H9 (cell line): ENCODE measurements around the gene RC3H1. TPM values are rescaled to one million over a fixed set of nuclear protein-coding genes. Genes with fewer than 3 reads are reported as not detected.

ENCODE experiments used
- DNase-seq: peaks from one replicate; pipeline ENCODE4 v3.0.0-alpha.2; 2017
- H2AFZ ChIP-seq: one replicate; pipeline ENCODE4 v1.6.1; 2013; ENCODE audit warnings: mild to moderate bottlenecking, low read length, control low read depth, moderate library complexity
- H2AK5ac ChIP-seq: 2 replicates; pipeline ENCODE4 v1.6.1; 2013; ENCODE audit warnings: low read length, control low read depth, mixed read lengths; ENCODE audit not compliant: insufficient read length
- H2BK120ac ChIP-seq: one replicate; pipeline ENCODE4 v1.6.1; 2013; ENCODE audit warnings: low read depth, mild to moderate bottlenecking, low read length, control low read depth, inconsistent platforms; ENCODE audit not compliant: poor library complexity, severe bottlenecking
- H2BK12ac ChIP-seq: 2 replicates; pipeline ENCODE4 v1.6.1; 2013; ENCODE audit warnings: low read length, control low read depth, mixed read lengths, low read depth; ENCODE audit not compliant: insufficient read length
- H2BK15ac ChIP-seq: 2 replicates; pipeline ENCODE4 v1.6.1; 2013; ENCODE audit warnings: low read depth, low read length, control low read depth
- H2BK20ac ChIP-seq: one replicate; pipeline ENCODE4 v1.6.1; 2013; ENCODE audit warnings: low read depth, mild to moderate bottlenecking, low read length, control low read depth, inconsistent platforms; ENCODE audit not compliant: poor library complexity, severe bottlenecking
- H2BK5ac ChIP-seq: 2 replicates; pipeline ENCODE4 v1.6.1; 2013; ENCODE audit warnings: low read length, control low read depth, mixed read lengths; ENCODE audit not compliant: insufficient read length
- H3K14ac ChIP-seq: 2 replicates; pipeline ENCODE4 v1.6.1; 2013; ENCODE audit warnings: low read length, control low read depth; ENCODE audit not compliant: insufficient read depth
- H3K18ac ChIP-seq: 2 replicates; pipeline ENCODE4 v1.6.1; 2013; ENCODE audit warnings: low read depth, mild to moderate bottlenecking, mixed read lengths, low read length, control low read depth; ENCODE audit not compliant: insufficient read length
- H3K23ac ChIP-seq: 2 replicates; pipeline ENCODE4 v1.6.1; 2013; ENCODE audit warnings: low read length, control low read depth, mixed read lengths, low read depth; ENCODE audit not compliant: insufficient read length
- H3K23me2 ChIP-seq: 2 replicates; pipeline ENCODE4 v1.6.1; 2013; ENCODE audit warnings: low read depth, mild to moderate bottlenecking, mixed read lengths, low read length, control low read depth; ENCODE audit not compliant: insufficient read length, poor library complexity, severe bottlenecking
- H3K27ac ChIP-seq: 2 replicates; pipeline ENCODE4 v1.5.1; 2013; ENCODE audit warnings: low read length, control low read depth, mixed read lengths, low read depth; ENCODE audit not compliant: insufficient read length
- H3K27me3 ChIP-seq: 2 replicates; pipeline ENCODE4 v1.6.1; 2013; ENCODE audit warnings: low read length, control low read depth, inconsistent platforms; ENCODE audit not compliant: insufficient read depth
- H3K4ac ChIP-seq: 2 replicates; pipeline ENCODE4 v1.6.1; 2013; ENCODE audit warnings: low read depth, mild to moderate bottlenecking, control low read depth, inconsistent platforms, low read length, moderate library complexity
- H3K4me1 ChIP-seq: 2 replicates; pipeline ENCODE4 v1.6.1; 2013; ENCODE audit warnings: low read length, control low read depth, inconsistent platforms; ENCODE audit not compliant: insufficient read depth
- H3K4me2 ChIP-seq: 2 replicates; pipeline ENCODE4 v1.6.1; 2013; ENCODE audit warnings: low read length, control low read depth, mixed read lengths; ENCODE audit not compliant: insufficient read length, insufficient read depth
- H3K56ac ChIP-seq: 2 replicates; pipeline ENCODE4 v1.6.1; 2013; ENCODE audit warnings: low read depth, mild to moderate bottlenecking, mixed read lengths, low read length, control low read depth; ENCODE audit not compliant: insufficient read length
- H3K79me1 ChIP-seq: 2 replicates; pipeline ENCODE4 v1.6.1; 2013; ENCODE audit warnings: low read depth, mild to moderate bottlenecking, moderate library complexity, low read length, control low read depth, inconsistent platforms; ENCODE audit not compliant: insufficient read depth, poor library complexity, severe bottlenecking
- H3K79me2 ChIP-seq: 2 replicates; pipeline ENCODE4 v1.6.1; 2013; ENCODE audit warnings: low read length, control low read depth, inconsistent platforms; ENCODE audit not compliant: insufficient read depth
- H3K9ac ChIP-seq: 2 replicates; pipeline ENCODE4 v1.6.1; 2013; ENCODE audit warnings: low read length, control low read depth, mixed read lengths; ENCODE audit not compliant: insufficient read length; ENCODE audit errors: extremely low read depth
- H3K9me3 ChIP-seq: one replicate; pipeline ENCODE4 v1.6.1; 2013; ENCODE audit warnings: low read depth, low read length, inconsistent platforms; ENCODE audit not compliant: control insufficient read depth
- H3T11ph ChIP-seq: one replicate; pipeline ENCODE4 v1.6.1; 2013; ENCODE audit warnings: mild to moderate bottlenecking, low read length, control low read depth, inconsistent platforms
- H4K20me1 ChIP-seq: one replicate; pipeline ENCODE4 v1.6.1; 2013; ENCODE audit not compliant: control insufficient read depth, insufficient read length, insufficient read depth
- H4K5ac ChIP-seq: 2 replicates; pipeline ENCODE4 v1.6.1; 2013; ENCODE audit warnings: low read depth, mild to moderate bottlenecking, mixed read lengths, low read length, control low read depth; ENCODE audit not compliant: insufficient read length
- H4K8ac ChIP-seq: replicated peaks from 2 replicates; pipeline ENCODE4 v1.6.1; 2013; ENCODE audit warnings: low read length, control low read depth, mixed read lengths, low read depth; ENCODE audit not compliant: insufficient read length
- H4K91ac ChIP-seq: 2 replicates; pipeline ENCODE4 v1.6.1; 2013; ENCODE audit warnings: low read depth, mild to moderate bottlenecking, moderate library complexity, mixed read lengths, low read length, control low read depth; ENCODE audit not compliant: insufficient read length
- H3K27ac Mint-ChIP-seq, 3 experiments: 2 replicates in 2 of 3; 3 replicates in 1 of 3; pipeline ENCODE4 v1.8.0; 2020 to 2021; ENCODE audit warnings: mixed read lengths in 3 of 3, mild to moderate bottlenecking in 1 of 3, moderate library complexity in 1 of 3
- H3K27me3 Mint-ChIP-seq: 2 replicates; pipeline ENCODE4 v1.8.0; 2021; ENCODE audit warnings: low read depth, mild to moderate bottlenecking, moderate library complexity, mixed read lengths
- H3K36me3 Mint-ChIP-seq, 3 experiments: 2 replicates in 2 of 3; 3 replicates in 1 of 3; pipeline ENCODE4 v1.8.0; 2020 to 2021; ENCODE audit warnings: low read depth in 3 of 3, mixed read lengths in 3 of 3; ENCODE audit not compliant: insufficient read depth in 1 of 3
- H3K4me1 Mint-ChIP-seq, 2 experiments: 2 replicates each; pipeline ENCODE4 v1.8.0; 2020; ENCODE audit warnings: mixed read lengths in 2 of 2
- H3K4me3 Mint-ChIP-seq, 2 experiments: 2 replicates in 1 of 2; 3 replicates in 1 of 2; pipeline ENCODE4 v1.8.0; 2020 to 2021; ENCODE audit warnings: mild to moderate bottlenecking in 2 of 2, mixed read lengths in 2 of 2, moderate library complexity in 1 of 2
- H3K9me3 Mint-ChIP-seq, 2 experiments: 2 replicates in 1 of 2; 3 replicates in 1 of 2; pipeline ENCODE4 v1.8.0; 2020; ENCODE audit warnings: mild to moderate bottlenecking in 2 of 2, mixed read lengths in 2 of 2, moderate library complexity in 1 of 2
- CTCF ChIP-seq: fragments of 200-600 bp; sonication (generic); conservative IDR thresholded peaks from 3 replicates; pipeline ENCODE4 v1.8.0; 2021; ENCODE audit warnings: antibody characterized with exemption, mild to moderate bottlenecking
- WGBS: extraction: QIAGEN DNeasy Blood & Tissue Kit; methylation state at CpG from one replicate; pipeline ENCODE4 v1.1.7; 2013; ENCODE audit warnings: missing lambda C conversion rate, low lambda C conversion rate, mixed read lengths; ENCODE audit not compliant: insufficient read length; ENCODE audit errors: extremely low coverage; 5-methylcytosine and 5-hydroxymethylcytosine counted together
- total RNA-seq: library from RNA; stranded (reverse); gene quantifications from 2 replicates; pipeline ENCODE4 v1.2.1, GENCODE V29; 2021

RC3H1 gene
- total RNA-seq, 1 experiment from 2014 or later: 36.1 TPM

- H3K9me3 Mint-ChIP-seq: no peaks in the 10 kb centered on the region; a peak in 2 of 5 replicates
- DNase-seq: no peak
- H3K27me3 ChIP-seq: no peaks in the 10 kb centered on the region
- H2AFZ ChIP-seq: no peak overlapping the region
- no peak overlapping the region for H2BK12ac ChIP-seq
- H3K27me3 Mint-ChIP-seq: peaks cover 8% of the 10 kb centered on the region
- no peak overlapping the region for H2BK15ac ChIP-seq
- H3K27ac ChIP-seq: no peak overlapping the region
- no peaks in the 10 kb centered on the region for H4K20me1 ChIP-seq
- H2BK20ac ChIP-seq: no peak overlapping the region
- H3K56ac ChIP-seq: no peak overlapping the region
- H3K9me3 ChIP-seq: no peaks in the 10 kb centered on the region
- peak overlapping the region; percentile 86 for H3K4me2 ChIP-seq
- H3K9ac ChIP-seq: no peak overlapping the region
- H4K5ac ChIP-seq: no peak overlapping the region
- no CpG with 5 or more reads among the region's 4 CpGs for WGBS
- no peak overlapping the region for H4K91ac ChIP-seq
- no peak overlapping the region for H2BK5ac ChIP-seq
- H3K23ac ChIP-seq: no peak overlapping the region
- no peaks in the 10 kb centered on the region; the same call in 1 of the 2 replicates for H3K4me1 ChIP-seq
- peaks cover 16% of the 10 kb centered on the region for H3K23me2 ChIP-seq
- H4K8ac ChIP-seq: no peak overlapping the region
- peak overlapping the region; percentile 78 for H2BK120ac ChIP-seq
- peak overlapping the region; percentile 93 for H3K4me3 Mint-ChIP-seq
- peak overlapping the region; percentile 16; the same call in 1 of the 2 replicates for H3K4ac ChIP-seq
- no peak overlapping the region for H2AK5ac ChIP-seq
- H3K27ac Mint-ChIP-seq: peak overlapping the region; percentile 96 to 98 (median 98); a peak in 6 of 7 replicates
- peak overlapping the region; percentile 96 for H3K18ac ChIP-seq
- no peak for TF ChIP-seq CTCF
- peak overlapping the region; percentile 97; the same call in 1 of the 2 replicates for H3K14ac ChIP-seq
- peak overlapping the region; percentile 62 for H3T11ph ChIP-seq
- H3K36me3 Mint-ChIP-seq: peaks cover 0 to 4% (median 4%) of the 10 kb centered on the region in 3 experiments; a peak in 3 of 7 replicates
- H3K79me1 ChIP-seq: no peaks in the 10 kb centered on the region
- H3K79me2 ChIP-seq: peaks cover 7% of the 10 kb centered on the region; the same call in 1 of the 2 replicates
- H3K4me1 Mint-ChIP-seq: peaks cover 34 to 35% of the 10 kb centered on the region in 2 experiments
Measured at GRCh38 chr1:174022976-174023277, 770 bp upstream of the RC3H1 start.
